HG03460 (cell line): ENCODE measurements around the gene GALNT18.

Experiments used
- ATAC-seq: cut with Tn5 transposase; IDR thresholded peaks from one replicate; pipeline ENCODE4 v1.9.1; 2021; ENCODE audit not compliant: unreplicated experiment

GALNT18 gene

DNA sequence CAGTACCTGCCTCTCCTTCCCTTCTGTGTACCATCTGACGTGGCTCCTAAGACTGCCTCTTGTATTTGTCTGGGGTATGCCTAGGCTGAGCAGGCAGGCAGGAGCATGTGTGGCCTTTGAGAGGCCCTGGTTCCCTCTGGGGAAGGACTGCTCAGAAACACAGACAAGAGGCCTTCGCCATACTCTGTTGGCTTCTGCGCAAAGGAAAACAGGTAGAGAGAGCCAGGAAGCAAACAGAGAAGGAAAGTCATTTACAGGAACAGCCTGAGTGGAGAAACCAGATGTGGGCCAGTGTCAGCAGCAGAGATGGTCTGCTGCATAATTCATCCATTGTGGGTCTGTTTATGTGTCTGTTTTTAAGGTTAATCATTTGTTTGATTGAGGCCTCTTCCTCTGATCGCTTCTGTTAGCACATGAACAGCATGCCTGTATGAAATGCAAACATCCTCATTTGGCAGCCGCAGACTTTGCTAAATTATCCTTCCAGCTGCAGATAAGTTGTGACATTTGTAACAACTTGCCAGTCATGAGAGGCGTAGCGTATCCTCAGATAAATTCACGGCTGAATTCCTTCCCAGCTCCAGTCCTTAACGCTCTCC lies 119.4 kb downstream of the GALNT18 start:
- no peak for ATAC-seq

DNA sequence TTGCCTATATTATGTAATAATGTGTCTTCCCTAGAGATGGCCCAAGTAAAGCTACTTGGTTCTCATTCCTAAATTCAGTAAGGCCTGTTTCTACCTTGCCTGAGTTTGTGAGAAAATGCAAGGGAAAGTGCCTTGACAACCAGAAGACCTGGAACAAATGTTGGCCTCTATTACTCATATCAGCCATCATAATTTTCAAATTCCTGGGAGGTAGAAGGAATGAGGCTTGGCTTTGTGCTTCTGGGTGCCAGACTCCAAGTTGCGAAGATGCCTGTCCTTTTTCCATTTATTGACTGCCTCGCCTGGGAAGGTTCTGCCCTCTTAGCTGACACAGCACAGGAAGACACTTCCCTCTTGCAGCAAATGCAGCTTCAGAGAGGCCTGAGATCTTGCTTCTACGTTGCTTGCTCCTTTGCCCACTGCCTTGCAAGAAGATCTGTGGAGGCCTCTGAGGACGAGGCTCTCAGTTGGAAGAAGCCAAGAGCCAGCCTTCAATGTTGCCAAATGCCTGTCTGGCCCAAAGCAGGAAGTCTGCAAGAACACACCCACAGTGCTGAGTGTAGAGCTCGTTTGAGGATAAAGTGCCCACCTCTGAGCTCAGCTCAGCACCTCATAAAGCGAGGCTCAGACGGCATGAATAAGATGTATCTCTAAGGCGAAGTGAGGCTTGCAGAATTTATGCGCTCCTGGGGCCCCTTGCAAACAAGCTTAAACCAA lies 120.1 kb downstream of the GALNT18 start:
- no peak for ATAC-seq

DNA sequence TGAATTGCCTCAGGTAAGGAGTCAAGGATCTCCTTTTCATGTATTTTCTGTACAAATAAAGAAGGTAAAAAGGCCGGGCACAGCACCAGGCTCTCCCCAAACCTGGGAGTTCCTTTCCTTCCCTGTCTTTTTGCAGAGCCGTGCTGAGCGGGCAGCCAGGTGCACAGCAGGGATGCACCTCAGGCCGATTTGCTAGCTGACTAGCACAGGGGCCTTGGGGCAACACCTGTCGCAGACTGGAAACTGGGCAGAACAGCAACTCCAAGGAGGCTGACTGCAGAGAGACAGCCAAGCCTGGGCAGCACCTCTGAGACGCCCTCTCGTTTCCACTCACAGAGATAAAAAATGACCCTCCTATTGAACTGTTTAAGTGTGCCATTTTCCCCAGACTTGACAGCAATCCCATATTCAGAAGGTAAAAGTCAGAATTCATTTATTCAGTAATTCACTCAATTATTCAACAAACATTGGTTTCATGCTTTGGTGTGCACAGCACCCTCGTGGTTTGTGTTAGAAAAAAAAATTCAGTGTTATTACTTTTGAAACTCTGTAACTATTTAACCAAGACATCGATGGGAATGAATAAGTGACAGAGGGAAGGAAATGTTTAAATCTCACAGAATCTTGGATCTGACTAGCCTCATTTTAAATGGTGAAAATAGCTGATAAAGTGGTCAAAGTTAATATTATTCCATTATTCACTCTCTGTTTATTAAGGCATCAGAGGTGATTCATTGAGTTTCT lies 120.9 kb downstream of the GALNT18 start:
- no peak for ATAC-seq

DNA sequence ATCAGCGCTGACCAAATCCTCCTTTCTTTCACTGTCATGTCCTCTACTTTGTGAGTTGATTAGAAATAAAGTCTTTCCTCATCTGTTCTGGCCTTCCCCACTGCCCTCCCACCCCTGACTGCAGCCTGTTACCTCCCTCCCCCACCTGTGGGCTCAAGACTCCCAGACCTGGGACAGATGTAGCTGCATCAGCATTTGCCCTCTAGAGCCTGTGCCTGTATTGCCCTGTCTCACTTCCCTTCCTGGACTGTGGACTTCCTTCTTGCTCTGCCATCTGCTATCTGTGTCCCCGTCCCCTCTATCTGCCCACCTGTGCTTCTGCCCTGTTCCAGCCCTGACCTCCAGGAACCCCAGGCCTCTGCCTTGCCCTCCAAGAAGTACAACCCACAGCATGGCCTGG lies 122.5 kb downstream of the GALNT18 start:
- ATAC-seq, result no peak

DNA sequence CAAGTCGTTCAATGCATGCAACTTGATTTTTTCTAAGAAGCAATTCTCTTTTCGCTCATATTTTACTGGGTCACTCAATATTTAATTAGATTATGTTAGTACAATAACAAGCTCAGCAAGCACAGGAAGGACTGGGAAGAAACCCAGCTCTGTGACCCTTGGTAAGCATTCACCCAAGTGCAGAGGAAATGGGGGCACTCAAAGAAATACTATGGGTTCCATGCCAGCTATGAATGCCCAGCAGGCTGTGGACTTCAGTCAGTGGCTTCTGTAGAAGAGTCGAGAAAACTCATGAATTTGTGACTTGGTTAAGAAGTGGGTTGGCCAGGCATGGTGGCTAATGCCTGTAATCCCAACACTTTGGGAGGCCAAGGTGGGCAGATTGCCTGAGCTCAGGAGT lies 123.6 kb downstream of the GALNT18 start:
- no peak for ATAC-seq

DNA sequence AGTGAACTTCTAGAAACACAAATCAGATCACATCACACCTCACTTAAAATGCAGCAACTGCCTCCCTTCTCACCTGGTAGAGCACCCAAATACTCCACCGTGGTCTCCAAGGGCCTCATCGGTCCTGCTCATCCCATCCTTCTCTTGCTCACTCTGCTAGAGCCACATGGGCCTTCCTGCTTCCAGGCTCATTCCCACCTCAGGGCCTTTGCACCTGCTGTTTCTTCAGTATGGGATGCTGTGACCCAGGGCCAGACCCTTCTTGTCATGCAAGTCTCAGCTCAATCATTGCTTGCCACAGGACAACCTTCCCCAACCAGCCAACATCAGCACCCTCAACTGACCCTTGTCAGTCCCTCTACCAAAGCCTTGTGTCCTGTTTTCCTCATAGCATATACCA lies 124.9 kb downstream of the GALNT18 start:
- no peak for ATAC-seq

DNA sequence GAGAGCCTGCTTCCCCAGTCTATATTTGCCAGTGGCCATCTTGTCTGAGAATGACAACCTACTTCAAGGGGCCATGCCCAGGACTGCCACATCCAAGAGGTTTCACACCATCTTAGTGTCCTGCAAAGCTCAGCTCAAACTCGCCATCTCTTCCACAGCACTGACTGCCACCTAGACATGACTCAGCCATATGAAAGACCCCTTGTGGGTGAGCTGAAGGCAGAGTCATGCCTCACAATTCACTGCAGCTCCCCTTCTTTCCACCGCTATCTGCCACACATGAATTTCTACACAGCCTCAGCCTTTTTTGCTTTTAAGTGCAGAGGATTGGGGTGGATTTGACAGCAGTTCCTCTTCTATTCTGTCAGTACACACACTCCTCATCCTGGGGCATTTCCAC lies 127.5 kb downstream of the GALNT18 start:
- no peak for ATAC-seq

DNA sequence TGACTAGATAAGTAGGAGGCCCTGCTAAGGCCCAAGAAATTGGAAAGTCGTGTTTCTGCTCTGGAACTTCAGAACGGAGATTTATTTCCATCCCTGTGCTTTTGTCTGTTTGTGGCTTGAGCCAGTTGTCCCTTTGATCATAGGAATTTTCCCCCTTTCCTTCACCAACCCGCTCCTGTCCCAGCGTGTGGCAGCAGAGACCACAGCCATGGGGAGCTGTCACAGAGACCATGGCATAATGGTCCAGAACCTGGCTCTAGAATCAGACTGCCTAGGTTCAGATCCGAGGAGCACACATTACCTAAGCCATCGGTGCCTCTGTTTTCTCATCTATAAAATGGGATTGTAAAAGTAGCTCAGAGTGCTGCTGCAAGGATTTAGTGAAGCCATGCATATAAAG lies 128.1 kb downstream of the GALNT18 start:
- no peak for ATAC-seq

DNA sequence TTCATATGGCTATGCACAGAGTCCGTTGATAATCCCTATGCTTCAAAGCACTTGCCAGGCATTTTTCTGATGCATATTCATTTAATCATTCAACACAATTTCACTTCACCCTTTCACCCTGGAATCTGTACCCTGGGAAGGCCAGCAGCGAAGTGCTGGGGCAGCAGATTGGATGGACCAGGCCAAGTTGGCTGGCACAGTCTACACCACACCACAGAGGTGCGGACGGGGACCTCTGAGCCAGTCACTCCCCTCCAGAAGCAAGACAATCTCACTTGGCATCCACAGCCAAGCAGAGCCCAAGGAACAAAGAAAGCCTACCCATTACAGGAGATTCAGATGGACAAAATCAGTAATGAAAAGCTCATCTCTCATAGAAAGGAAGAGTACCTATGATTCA lies 130.2 kb downstream of the GALNT18 start:
- no peak for ATAC-seq

DNA sequence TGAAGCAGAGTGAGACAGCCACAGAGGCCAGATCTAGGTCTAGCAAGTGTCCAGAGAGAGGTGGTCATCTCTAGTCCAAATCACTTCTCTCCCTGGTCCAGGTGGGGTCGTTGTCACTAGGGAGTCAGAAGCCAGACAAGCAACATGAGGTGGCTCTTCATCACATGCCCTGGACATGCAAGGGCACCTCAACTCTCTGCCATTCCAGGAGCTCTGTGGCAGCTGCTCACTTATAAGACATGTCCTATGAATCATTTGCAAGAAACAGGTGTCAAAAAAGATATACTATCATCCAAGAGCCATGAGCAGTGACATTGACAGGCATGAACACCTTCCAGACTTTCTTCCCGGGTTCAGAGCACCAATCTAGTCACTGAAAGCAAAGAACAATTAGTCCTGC lies 130.8 kb downstream of the GALNT18 start:
- ATAC-seq, result no peak

DNA sequence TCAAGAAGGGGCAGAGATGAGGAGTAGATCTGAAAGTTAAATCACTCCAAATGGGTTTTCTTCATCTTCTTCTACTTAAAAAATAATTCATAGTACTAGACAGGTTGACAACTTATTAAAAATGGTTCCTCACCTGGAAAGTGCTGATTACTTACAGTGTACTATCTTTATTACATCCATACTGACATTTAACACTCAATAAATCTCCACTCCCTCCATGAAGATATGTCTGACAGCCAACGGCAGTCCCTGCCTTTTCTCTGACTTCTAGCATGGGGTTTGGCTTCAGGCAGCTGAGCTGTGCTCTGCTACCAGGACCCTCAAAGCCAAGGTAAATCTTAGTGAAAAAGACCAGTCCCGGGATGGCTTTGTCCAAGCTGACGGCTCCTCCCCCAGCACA lies 135.4 kb downstream of the GALNT18 start:
- no peak for ATAC-seq

DNA sequence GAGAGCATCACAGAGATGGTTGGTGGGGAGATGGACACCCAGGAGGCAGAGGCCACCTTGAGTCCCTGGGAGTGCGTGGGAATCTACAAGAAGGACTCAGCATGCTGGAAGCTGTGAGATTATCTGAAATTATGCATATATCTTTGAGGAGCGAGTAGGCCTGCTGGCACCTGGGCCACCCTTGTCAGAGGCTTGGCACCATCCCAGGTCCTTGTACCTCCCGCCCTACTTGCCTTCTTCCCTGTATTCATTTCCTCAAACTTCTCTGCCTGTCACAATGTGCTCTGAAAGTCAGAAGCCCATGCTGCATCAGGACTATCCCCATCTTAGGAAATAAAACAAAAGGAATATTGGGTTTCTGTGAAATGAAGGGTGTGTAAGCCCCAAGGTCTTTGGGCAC lies 135.8 kb downstream of the GALNT18 start:
- ATAC-seq, result no peak

DNA sequence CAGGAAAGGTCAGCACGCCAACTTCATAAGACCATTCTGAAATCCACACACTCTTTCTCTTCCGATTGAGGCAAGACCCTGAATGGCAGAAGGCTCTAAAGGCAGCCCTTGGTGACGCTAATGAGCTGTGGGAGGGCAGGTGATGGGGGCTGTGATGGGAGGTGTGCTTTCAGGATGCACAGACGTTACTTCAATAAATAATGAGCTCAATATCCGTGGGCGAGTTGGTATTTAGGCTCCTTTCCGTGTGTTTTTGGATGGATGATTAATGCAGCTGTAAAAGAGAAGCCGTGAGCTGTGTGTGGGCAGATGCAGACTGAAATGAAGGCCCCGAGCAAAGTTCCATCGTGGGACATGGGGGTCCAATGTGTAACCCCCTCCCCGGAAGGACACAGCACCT lies 138.2 kb downstream of the GALNT18 start:
- ATAC-seq, result no peak

DNA sequence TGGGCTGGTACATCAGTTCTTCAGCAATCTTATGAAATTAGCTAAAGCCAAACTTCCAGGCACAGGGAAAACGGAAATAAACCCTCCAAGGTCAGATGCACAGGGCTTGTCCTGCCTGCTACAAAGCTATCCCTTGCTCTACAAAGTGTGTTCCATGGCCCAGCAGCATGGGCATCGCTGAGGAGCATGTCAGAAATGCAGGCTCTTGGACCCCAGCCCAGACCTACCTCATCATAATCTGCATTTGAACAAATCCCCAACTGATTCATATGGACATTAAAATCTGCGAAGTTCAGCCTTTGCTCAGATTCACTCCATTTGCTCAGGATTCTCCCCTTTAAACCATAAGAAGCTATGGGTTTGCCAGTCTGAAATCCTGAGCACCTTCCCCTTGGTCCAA lies 139.1 kb downstream of the GALNT18 start:
- no peak for ATAC-seq

DNA sequence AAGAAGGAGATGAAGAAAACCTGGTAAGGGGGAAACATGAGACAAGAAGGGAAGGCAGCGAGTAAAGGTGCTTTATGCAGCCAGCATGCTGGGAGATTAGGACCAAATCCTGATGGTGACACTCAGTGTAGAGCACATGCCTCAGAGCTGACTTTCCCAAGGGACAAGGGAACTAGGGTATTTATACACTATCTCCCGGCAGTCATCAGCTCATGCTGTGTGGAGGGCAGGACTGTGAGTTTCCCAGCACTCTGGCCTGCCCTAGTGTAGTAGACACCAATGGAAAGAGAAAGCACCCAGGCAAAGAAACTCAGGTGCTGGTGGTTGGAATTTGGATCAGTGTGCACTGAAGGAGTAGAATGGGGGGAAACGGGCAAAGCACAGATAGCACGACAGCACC lies 140.4 kb downstream of the GALNT18 start:
- no peak for ATAC-seq

DNA sequence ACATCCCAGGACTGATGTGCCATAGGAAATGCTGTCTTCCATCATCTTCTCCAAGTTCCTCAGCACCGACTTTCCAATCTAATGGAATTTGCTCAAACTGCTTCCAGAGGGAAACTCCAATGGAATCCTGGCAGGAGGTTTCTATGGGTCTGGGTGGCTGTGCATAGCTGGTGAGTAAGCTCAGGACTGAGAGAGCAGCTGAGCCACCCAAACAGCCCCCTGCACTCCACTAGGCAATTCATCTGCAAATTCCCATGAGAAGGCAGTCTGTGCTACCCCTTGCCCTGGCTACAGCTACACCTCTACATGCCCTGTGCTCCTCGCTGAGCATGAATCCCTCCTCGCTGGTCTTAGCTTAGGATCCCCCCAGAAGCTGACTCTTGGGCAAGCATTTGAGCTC lies 140.8 kb downstream of the GALNT18 start:
- ATAC-seq, result no peak

DNA sequence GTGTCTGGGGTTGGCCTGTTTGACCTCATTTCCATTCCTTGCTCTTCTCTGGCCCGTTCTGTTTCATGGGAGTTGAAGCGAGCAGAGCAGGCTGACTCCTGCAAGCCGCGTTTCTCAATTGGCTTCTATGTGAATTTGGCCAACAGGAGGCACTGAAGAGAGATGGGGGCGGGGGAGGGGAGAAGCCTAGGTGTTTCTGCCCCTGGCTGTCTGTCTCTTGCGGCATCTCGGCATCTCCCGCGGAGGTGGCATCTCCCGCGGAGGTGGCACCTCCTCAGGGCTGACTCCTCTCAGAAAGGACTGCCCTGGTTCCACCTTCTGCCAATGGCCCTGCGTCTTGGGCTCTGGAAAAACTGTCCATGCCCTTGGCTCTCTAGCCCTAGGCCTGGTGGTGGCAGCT lies 143.1 kb downstream of the GALNT18 start:
- no peak for ATAC-seq

DNA sequence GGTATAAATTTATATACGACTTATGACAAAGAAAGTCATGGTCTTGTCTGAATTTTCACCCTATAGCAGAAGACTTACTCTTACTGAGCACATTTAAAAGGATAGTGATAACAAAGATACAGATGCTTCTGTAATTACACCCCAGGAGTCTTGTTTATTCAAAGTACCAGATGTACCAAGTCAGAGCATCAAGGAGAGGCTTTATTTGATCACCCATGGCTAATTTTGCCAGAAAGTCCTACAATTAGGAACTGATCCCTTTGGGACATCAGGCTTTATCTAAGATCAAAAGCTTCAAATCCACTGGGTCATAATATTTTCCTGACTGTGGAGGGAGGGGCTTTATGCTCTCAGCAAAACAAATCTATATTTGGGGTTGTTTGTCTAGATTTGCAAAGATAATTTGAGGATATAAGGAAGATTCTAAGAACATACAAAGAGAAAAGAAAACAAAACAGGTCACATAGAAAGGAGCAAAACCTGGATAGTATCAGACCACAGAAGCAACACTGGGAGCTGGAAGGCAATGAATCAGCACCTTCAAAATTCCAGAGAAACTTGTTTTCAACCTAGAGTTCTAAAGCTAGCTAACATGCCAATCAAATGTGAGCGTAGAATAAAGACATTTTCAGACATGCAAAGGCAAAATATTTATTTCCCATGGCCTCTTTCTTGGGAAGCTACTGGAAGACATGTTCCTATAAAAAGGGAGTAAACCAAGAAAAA lies 143.9 kb downstream of the GALNT18 start:
- no peak for ATAC-seq

DNA sequence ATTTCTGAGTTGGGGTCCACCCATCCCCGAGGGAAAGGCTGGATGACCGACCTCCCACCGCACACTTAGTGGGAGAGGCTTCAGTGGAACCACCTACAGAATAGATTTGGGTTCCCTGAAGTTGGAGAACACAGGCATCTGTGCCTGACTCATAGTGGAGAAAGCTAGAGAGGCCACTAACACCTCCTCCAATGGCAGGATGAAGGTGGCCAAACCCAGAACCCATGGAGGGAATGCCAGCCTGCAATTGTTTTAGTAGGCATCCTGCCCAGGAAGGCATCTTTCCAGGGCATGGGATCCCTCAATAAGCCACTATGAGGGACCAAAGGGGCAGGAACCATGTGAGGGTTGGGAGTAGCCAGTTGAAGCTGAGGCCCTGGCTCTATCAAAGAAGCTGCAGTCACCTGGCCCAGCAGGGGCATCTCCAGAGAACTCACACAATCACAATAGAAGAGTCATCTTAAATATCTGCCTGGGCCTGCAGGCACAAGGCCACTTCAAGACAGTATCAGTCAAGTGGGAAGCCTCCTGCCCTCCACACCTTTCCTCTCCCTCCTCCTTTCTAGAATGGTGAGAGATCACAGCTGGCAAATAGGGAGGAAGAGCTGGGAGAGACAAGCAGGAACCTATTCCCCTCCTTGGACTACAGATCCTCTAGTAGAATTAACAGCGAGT lies 144.7 kb downstream of the GALNT18 start:
- ATAC-seq, result no peak

DNA sequence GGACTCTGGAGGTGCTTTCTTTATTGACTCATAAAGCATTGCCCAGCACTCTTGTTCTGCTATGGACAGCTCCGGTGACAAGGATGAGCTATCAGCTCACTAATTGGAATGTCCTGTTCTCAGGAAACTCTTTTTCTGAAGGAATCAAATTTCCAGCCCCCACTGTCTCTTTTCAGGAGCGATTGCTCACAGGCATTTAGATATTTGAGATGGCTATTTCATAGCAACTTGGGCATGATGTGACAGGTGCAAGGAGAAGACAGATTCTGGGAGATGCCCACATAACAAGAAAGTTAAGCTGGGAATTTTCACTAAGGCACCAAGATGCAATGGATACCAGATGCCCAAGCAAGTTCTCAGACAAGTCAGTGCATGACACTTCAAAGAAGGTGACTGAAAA lies 145.3 kb downstream of the GALNT18 start:
- no peak for ATAC-seq

DNA sequence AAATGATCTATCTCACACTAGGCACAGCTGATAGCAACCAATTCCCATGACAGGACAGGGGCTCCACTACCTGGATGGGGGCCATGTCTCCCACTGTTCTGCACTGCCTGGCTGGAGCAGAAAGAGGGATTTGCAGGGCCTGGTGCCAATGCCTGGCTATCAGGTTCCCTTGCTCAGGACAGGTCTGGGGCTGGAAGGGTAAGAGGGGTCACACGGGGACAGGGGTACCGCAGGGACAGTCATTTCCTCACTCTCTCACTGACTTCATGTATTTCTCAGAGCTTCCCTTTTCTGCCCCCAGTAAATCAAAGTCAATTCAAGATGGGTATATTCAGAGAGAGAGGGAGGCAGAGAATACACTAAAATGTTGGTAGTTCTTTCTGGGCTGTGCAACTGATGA lies 149.7 kb downstream of the GALNT18 start:
- ATAC-seq, result no peak
